Tibial nerve (tissue), 4 donors: Measurements from ENCODE around the gene IGFALS.

Source experiments
- CTCF ChIP-seq, 5 experiments: fragments of 200-600 bp in 3 of 5; fragments of 450-650 bp in 2 of 5; sonication (generic) in 3 of 5; IDR thresholded peaks; one replicate each; pipeline ENCODE4 v1.5.1; 2016 to 2019; ENCODE audit warnings: antibody characterized with exemption in 5 of 5, mild to moderate bottlenecking in 3 of 5, moderate library complexity in 2 of 5
- EP300 ChIP-seq, 2 donors: sonication (generic); formaldehyde crosslinking; IDR thresholded peaks; one replicate each; pipeline ENCODE4 v1.6.1; 2017; ENCODE audit warnings: antibody characterized with exemption in 2 of 2, mild to moderate bottlenecking in 1 of 2
- POLR2A ChIP-seq, 2 donors: fragments of 450-650 bp; IDR thresholded peaks; one replicate each; pipeline ENCODE4 v1.6.1; 2017; ENCODE audit warnings: antibody characterized with exemption in 2 of 2, mild to moderate bottlenecking in 2 of 2, moderate library complexity in 2 of 2

- TF ChIP-seq POLR2A (IDR thresholded peaks at IDR 0.05) (no peak), CTCF (IDR thresholded peaks at IDR 0.05) (no peak), EP300 (IDR thresholded peaks at IDR 0.05) (no peak)
These were observed 2.1 kb downstream of the IGFALS start for GRCh38 chr16:1791256-1791942.
